Epidermal melanocyte (primary cell): ENCODE measurements around the gene ELOA.
"Not testable (repeated sequence)": the region's sequence is repeated elsewhere in the genome, so short reads cannot be mapped to it uniquely, and the experiment has no call there.

ENCODE experiments used
- DNase-seq: peaks from one replicate; pipeline ENCODE4 v3.0.0; 2011; ENCODE audit warnings: low spot score; ENCODE audit not compliant: insufficient read length

Gene ELOA

DNA sequence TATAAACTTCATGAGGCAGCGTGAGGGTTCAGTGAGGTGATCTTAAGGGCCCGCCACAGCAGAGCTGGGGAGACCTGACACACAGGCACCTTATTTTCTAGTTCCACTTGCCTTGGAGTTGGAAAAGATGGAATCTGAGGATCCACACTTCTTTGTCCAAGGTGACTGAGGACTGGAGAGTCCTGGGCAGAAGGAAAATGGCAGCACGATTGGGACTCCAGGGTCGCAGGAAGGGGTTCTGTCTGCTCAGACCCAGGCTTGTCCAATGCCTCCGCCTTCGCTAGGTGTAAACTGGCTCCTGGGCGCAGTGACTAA, 55.9 kb downstream of the ELOA start:
- DNase-seq: no peak

GRCh38 chr1:23799570-23800399, 56.5 kb downstream of the ELOA start:
- peak; percentile 59 for DNase-seq

DNA sequence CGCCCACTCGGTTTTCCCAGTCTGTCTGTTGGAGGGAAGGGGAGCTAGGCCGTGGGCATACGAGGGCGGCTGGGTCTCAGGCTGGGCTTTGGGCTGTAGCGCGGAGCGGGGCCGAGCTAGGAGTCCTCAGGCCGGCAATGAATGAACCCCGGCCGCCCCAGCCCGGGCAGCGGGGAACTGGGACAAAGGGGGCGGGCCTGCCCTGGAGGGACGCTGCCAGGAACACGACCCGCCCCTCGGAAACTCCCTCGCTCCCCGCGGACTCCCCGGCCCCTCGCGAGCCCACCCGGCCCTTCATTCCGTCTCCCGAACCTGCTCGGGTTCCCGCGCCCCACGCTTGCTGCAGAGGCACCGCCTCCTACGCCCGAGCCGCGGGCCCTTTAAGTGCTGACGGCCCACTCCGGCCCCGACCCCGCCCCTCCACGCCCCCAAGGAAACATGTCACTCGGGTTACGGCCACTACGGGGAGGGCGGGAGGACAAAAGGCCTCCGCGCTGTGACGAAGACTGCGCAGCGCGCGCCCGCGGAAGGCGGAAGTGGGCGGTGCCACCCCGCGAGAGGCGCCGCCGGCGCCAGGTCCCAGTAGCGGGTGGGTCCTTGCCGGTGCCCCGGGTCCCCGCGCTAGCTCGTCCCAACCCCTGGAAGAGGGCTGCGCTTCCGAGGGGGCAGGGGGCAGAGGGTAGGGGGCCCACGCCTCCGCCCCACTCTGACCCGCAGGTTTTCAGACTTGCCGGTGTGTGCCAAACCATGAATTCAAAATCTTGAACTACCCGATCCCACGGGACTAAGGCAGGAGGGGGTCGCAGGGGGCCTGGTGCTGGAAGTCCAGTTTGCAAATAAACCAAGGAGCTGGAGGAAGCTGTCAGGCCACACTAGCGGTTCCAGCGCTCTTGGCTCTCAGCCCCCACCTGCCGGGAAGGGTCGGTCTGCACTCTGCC, 57.4 kb downstream of the ELOA start, which contains the start of gene GALE:
GALE (minus strand) TSS at position 355 of the 938 bp plus-strand sequence. CDS start 1,747 bp downstream, outside the sequence.
- DNase-seq: peak; percentile 98

DNA sequence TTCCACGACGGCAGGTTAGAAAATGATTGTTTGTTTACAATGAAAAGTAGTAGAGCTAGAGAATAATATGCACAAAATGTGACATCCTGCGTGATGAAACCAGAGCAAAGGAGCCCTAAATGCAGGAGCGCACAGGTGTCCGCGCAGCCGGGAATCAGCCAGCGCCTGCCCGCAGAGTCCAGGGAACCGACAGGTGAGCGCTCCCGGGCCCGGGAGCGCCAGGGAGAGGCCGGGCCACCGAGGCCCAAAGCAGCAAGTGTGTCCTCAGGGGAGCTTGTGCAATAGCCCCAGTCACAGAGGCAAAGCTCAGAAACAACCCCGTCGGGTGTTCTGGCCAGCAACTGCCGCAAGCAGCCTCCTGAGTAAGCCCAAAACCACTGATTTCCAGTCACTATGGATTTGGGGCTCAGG, 58.1 kb downstream of the ELOA start:
- no peak for DNase-seq

DNA sequence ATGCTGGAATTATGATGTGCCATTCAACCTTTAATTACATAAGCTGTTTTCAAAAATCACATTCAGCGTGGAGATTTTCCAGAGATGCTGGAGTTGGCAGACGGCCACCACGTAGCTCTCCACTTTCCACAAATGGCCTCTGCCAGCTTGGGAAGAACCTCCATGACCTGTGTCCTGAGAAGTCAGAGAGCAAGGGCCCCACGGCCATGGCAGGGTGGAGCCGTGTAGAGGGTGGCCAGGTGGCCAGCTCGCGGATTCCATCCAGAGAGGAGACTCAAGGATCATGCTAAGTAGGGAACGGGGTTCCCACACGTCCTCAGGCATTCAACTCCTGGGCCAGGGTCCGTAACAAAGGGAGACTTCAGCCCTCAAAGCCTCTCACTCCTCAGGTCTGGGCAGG, 58.6 kb downstream of the ELOA start:
- no peak for DNase-seq

GRCh38 chr1:23802809-23803342, 59.6 kb downstream of the ELOA start:
- not testable (repeated sequence) for DNase-seq

DNA sequence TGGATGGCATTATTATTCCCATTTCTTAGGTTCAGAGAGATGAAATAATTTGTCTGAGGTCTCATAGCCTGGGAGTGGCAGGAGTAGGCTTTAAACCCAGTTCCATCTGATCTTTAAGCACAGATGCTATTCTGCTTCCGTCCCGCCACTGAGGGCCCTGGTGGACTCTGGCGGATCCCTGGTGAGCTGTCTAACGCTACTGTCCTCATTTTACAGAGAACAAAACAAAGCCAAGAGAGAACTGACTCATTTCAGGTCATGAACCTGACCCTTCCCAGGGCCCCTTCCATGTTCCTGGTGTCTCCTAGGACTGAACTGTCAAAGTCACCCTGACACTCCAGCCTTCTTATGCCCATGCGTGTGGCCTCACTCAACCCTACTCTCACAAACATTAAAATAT, 60.4 kb downstream of the ELOA start:
- no peak for DNase-seq

- no peak for DNase-seq
Measured at GRCh38 chr1:23804183-23804835, 61.0 kb downstream of the ELOA start.

GRCh38 chr1:23805025-23805424, 61.8 kb downstream of the ELOA start:
- no peak for DNase-seq

- no peak for DNase-seq
Measured at GRCh38 chr1:23806280-23806679, 63.0 kb downstream of the ELOA start.

DNA sequence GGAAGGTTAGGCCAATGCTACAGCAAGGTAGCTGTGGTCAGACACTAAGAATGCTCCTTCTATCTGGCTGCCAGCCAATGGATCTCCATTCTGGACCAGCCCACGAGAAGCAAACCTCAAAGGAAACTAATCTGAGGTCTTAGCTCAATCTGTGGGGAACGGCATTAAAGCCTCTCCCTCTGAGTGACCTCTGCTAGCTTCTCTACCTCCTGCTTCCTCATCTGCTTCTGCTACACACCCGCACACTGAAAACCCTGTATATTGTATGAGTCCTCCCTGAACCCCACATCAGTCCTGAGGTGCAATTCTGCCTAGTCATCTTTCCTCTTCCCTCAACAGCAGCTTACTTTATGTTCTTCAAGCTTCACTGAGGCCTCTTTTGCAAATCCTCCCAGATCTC, 64.2 kb downstream of the ELOA start:
- DNase-seq: no peak

GRCh38 chr1:23809751-23810171, 66.5 kb downstream of the ELOA start:
- peak; percentile 71 for DNase-seq

GRCh38 chr1:23810818-23811540, 67.7 kb downstream of the ELOA start:
- no peak for DNase-seq
